Sigmoid colon (tissue), 7 donors: ENCODE data around the gene LSMEM2. TPM values are rescaled to one million over a fixed set of nuclear protein-coding genes. Genes with fewer than 3 reads are reported as not detected.

Experiments used
- DNase-seq: peaks from one replicate; pipeline ENCODE4 v3.0.0-alpha.2; 2019
- H3K27ac ChIP-seq, 4 donors: fragments of 200-600 bp; sonication (generic); one replicate each; pipeline ENCODE4 v1.5.1; 2016 to 2019; ENCODE audit warnings: mild to moderate bottlenecking in 1 of 4
- H3K27me3 ChIP-seq, 3 donors: fragments of 200-600 bp; sonication (generic); one replicate each; pipeline ENCODE4 v1.5.1; 2019; ENCODE audit warnings: mild to moderate bottlenecking in 1 of 3
- H3K36me3 ChIP-seq, 4 donors: fragments of 200-600 bp; sonication (generic); one replicate each; pipeline ENCODE4 v1.5.1; 2016 to 2019
- H3K4me1 ChIP-seq, 4 donors: fragments of 200-600 bp; sonication (generic); one replicate each; pipeline ENCODE4 v1.5.1; 2017 to 2019
- H3K4me3 ChIP-seq, 4 donors: fragments of 200-600 bp; sonication (generic); one replicate each; pipeline ENCODE4 v1.5.1; 2017 to 2019; ENCODE audit warnings: mild to moderate bottlenecking in 2 of 4, moderate library complexity in 1 of 4
- H3K9me3 ChIP-seq, 4 donors: fragments of 200-600 bp in 3 of 4; sonication (generic) in 3 of 4; one replicate each; pipeline versions ENCODE4 v1.5.1 to v1.6.1; 2013 to 2019
- EP300 ChIP-seq, 4 donors: sonication (generic); formaldehyde crosslinking; IDR thresholded peaks; one replicate each; pipeline ENCODE4 v1.6.1; 2017; ENCODE audit warnings: antibody characterized with exemption in 4 of 4
- POLR2A ChIP-seq, 2 donors: fragments of 450-650 bp; IDR thresholded peaks; one replicate each; pipeline ENCODE4 v1.6.1; 2016; ENCODE audit warnings: antibody characterized with exemption in 2 of 2, mild to moderate bottlenecking in 2 of 2, moderate library complexity in 2 of 2
- POLR2AphosphoS5 ChIP-seq, 4 donors: sonication (generic); formaldehyde crosslinking; IDR thresholded peaks; one replicate each; pipeline ENCODE4 v1.6.1; 2017; ENCODE audit warnings: antibody characterized with exemption in 4 of 4
- WGBS, 2 donors: extraction: QIAGEN DNeasy Blood & Tissue Kit; methylation state at CpG; one replicate each; pipeline ENCODE4 v1.1.7; 2013; 5-methylcytosine and 5-hydroxymethylcytosine counted together
- intact Hi-C: fragments of 100-400 bp; cut with DNase I; formaldehyde crosslinking; loops from one replicate; pipeline ENCODE4 v1.15.1; 2023
- polyA plus RNA-seq, 3 donors: library from polyadenylated mRNA; stranded (reverse); fragments of 200-250 nt; gene quantifications; one replicate each; pipeline ENCODE4 v1.2.3, GENCODE V29; 2013
- total RNA-seq, 4 donors: library from RNA; depleted of rRNA; stranded (reverse); fragments of >200 nt; gene quantifications; one replicate each; pipeline ENCODE4 v1.1.0, GENCODE V29; 2016
- TF ChIP-seq, protein P1 (sequence below), 4 experiments: fragments of 450-650 bp in 3 of 4; fragments of 200-600 bp in 1 of 4; IDR thresholded peaks; one replicate each; pipeline ENCODE4 v1.5.1; 2016 to 2019; ENCODE audit warnings: antibody characterized with exemption in 4 of 4, mild to moderate bottlenecking in 3 of 4, moderate library complexity in 2 of 4
- donor health status: healthy with polysubstance abuse.
- donor health status: Bipolar disorder and iron deficiency.
- donor health status: healthy.

Gene LSMEM2
- total and polyA plus RNA-seq, 7 donors: 0.13 to 0.46 TPM; not detected in 5

DNA sequence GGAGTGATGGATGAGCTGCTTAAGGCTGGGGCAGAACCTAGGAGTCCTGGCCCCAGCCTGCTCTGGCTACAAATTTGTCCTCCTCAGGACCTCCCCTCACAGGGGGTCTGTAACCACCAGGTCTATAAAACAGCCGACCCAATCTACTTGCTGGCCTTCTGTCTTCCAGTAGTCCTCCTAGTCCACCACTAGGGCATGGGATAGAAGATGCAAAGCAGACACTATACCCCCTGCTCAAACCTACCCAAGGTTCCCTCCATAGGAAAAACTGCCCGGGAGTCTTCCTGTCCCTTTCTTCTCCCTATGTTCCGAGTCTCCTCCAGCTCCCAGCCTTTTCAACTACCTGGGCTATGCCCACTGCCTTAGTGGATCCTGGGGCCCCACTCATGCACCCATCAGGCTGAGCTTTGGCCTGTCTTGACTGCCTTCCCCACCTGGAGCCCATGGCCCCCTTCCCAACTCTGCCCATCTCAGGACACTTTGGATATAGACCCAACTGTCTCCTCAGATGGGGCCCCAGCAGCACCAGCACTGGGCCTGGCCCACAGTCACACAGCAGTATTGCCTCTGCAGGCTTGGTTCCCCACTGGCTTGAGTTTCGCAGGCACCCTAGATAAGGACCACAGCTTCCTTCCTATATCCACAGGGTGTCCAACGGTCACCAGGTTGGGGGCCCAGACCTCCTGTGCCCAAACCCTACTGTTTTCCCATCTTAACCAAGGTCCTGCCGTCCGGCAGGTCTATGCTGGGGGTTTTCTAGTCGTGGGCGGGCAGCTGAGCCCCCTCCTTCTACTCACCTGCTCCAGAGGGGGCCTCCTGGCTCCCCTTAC, 19.2 kb downstream of the LSMEM2 start:
- no peaks in the 10 kb centered on the region for H3K36me3 ChIP-seq
- WGBS, 2 donors: 44 to 53% methylated on average over 9 of the region's 9 CpGs
- DNase-seq: peak; percentile 71
- H3K9me3 ChIP-seq: no peaks in the 10 kb centered on the region
- TF ChIP-seq EP300 (IDR thresholded peaks at IDR 0.05) (no peak), POLR2AphosphoS5 (IDR thresholded peaks at IDR 0.05) (no peak), POLR2A (IDR thresholded peaks at IDR 0.05) (no peak)
- TF ChIP-seq, protein P1, sequence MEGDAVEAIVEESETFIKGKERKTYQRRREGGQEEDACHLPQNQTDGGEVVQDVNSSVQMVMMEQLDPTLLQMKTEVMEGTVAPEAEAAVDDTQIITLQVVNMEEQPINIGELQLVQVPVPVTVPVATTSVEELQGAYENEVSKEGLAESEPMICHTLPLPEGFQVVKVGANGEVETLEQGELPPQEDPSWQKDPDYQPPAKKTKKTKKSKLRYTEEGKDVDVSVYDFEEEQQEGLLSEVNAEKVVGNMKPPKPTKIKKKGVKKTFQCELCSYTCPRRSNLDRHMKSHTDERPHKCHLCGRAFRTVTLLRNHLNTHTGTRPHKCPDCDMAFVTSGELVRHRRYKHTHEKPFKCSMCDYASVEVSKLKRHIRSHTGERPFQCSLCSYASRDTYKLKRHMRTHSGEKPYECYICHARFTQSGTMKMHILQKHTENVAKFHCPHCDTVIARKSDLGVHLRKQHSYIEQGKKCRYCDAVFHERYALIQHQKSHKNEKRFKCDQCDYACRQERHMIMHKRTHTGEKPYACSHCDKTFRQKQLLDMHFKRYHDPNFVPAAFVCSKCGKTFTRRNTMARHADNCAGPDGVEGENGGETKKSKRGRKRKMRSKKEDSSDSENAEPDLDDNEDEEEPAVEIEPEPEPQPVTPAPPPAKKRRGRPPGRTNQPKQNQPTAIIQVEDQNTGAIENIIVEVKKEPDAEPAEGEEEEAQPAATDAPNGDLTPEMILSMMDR (IDR thresholded peaks at IDR 0.05): no peak
- no peaks in the 10 kb centered on the region for H3K27me3 ChIP-seq
- H3K4me1 ChIP-seq: peaks cover 4 to 43% (median 38%) of the 10 kb centered on the region in 4 donors
- peak overlapping the region; percentile 88 to 89 (median 88) for H3K27ac ChIP-seq
- intact Hi-C loops: loop anchor here (2.0 kb wide), 1 partner anchor 23 kb away; no protein-coding TSS in a partner anchor
- peak overlapping the region; percentile 60 to 69 (median 63) for H3K4me3 ChIP-seq

GRCh38 chr3:50298836-50299637, 20.1 kb downstream of the LSMEM2 start, which contains the start of the genes HYAL3 and NAA80:
Gene HYAL3, minus strand, starts transcription at chr3:50299405. Its CDS starts 3,803 bp downstream, at chr3:50295602.
Gene NAA80, minus strand, starts transcription at chr3:50299405. Its CDS starts 1,942 bp downstream, at chr3:50297463.
- peak; percentile 100 for DNase-seq
- peak within 1 kb of the TSS; percentile 60 to 69 (median 63) for H3K4me3 ChIP-seq
- H3K27ac ChIP-seq: peak within 1 kb of the TSS; percentile 88 to 89 (median 88)
- peak; percentile 96 to 97 (median 97) for TF ChIP-seq POLR2AphosphoS5 (IDR thresholded peaks at IDR 0.05)
- peak; percentile 83 to 96 for TF ChIP-seq POLR2A (IDR thresholded peaks at IDR 0.05)
- no peak for TF ChIP-seq EP300 (IDR thresholded peaks at IDR 0.05)
- TF ChIP-seq, protein P1 (IDR thresholded peaks at IDR 0.05): peak; percentile 28 to 58 (median 44)
- H3K27me3 ChIP-seq: no peaks in the 10 kb centered on the region
- WGBS, 2 donors: 0 to 1% methylated on average over 61 of the region's 61 CpGs
- peaks cover 4 to 45% (median 40%) of the 10 kb centered on the region in 4 donors for H3K4me1 ChIP-seq
- intact Hi-C loops: loop anchor here (2.0 kb wide), 1 partner anchor 22 kb away; no protein-coding TSS in a partner anchor
- no peaks in the 10 kb centered on the region for H3K36me3 ChIP-seq
- no peaks in the 10 kb centered on the region for H3K9me3 ChIP-seq

GRCh38 chr3:50299638-50299928, 20.7 kb downstream of the LSMEM2 start:
- intact Hi-C loops: loop anchor here (2.0 kb wide), 1 partner anchor 21 kb away; no protein-coding TSS in a partner anchor
- WGBS, 2 donors: 1 to 3% methylated on average over 12 of the region's 12 CpGs
- peaks cover 4 to 45% (median 40%) of the 10 kb centered on the region in 4 donors for H3K4me1 ChIP-seq

More at GRCh38 chr3:50299638-50299928, 20.7 kb downstream of the LSMEM2 start:
- no peak for DNase-seq
- Histone ChIP-seq H3K27me3 (no peaks in the 10 kb centered on the region), H3K36me3 (no peaks in the 10 kb centered on the region), H3K4me3 (peak overlapping the region; percentile 38 to 69 (median 63)), H3K27ac (peak overlapping the region; percentile 88 to 89 (median 88)), H3K9me3 (no peaks in the 10 kb centered on the region)
- TF ChIP-seq POLR2AphosphoS5 (IDR thresholded peaks at IDR 0.05) (peak in 1 of 4 donors; percentile 3), POLR2A (IDR thresholded peaks at IDR 0.05) (no peak), EP300 (IDR thresholded peaks at IDR 0.05) (peak in 1 of 4 donors; percentile 12)
- TF ChIP-seq, protein P1 (IDR thresholded peaks at IDR 0.05): no peak
